WI38 (cell line): ENCODE measurements around the gene LTBP2.
"Not testable (repeated sequence)": the region's sequence is repeated elsewhere in the genome, so short reads cannot be mapped to it uniquely, and the experiment has no call there.

Experiments
- H3K4me3 ChIP-seq: 2 replicates; pipeline ENCODE4 v1.5.1; 2011; ENCODE audit warnings: low read depth, mild to moderate bottlenecking, control low read depth, low read length
- TF ChIP-seq, protein P1 (sequence below): IDR thresholded peaks from 2 replicates; pipeline ENCODE4 v1.5.1; 2012; ENCODE audit warnings: low read depth, mild to moderate bottlenecking, control low read depth, low read length

LTBP2 gene

DNA sequence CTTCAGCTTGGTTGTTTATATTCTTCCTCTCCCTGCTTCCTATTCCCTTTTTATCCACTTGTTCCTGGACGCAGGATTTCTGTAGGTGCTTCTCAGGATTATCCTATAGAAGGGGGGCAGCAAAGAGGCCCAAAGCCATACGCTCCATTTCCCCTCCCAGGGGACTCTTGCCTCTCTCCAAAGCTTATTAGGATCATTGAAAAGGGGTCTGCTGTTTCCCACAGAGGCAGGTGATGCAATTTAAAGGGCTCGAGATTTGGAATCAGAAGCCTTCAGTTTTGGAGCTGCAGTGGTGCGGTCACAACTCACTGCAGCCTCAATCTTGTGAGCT, 154.5 kb downstream of the LTBP2 start:
- H3K4me3 ChIP-seq = no peak overlapping the region

GRCh38 chr14:74456684-74457564, 155.1 kb downstream of the LTBP2 start:
- H3K4me3 ChIP-seq = no peak overlapping the region
- TF ChIP-seq, protein P1, sequence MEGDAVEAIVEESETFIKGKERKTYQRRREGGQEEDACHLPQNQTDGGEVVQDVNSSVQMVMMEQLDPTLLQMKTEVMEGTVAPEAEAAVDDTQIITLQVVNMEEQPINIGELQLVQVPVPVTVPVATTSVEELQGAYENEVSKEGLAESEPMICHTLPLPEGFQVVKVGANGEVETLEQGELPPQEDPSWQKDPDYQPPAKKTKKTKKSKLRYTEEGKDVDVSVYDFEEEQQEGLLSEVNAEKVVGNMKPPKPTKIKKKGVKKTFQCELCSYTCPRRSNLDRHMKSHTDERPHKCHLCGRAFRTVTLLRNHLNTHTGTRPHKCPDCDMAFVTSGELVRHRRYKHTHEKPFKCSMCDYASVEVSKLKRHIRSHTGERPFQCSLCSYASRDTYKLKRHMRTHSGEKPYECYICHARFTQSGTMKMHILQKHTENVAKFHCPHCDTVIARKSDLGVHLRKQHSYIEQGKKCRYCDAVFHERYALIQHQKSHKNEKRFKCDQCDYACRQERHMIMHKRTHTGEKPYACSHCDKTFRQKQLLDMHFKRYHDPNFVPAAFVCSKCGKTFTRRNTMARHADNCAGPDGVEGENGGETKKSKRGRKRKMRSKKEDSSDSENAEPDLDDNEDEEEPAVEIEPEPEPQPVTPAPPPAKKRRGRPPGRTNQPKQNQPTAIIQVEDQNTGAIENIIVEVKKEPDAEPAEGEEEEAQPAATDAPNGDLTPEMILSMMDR = no peak

More for the DNA sequence above, 154.5 kb downstream of the LTBP2 start:
- TF ChIP-seq, protein P1 = no peak

- H3K4me3 ChIP-seq = not testable (repeated sequence)
Observed at GRCh38 chr14:74454397-74454796, 157.6 kb downstream of the LTBP2 start.
